ENCODE results near the gene TPBGL.

DNA sequence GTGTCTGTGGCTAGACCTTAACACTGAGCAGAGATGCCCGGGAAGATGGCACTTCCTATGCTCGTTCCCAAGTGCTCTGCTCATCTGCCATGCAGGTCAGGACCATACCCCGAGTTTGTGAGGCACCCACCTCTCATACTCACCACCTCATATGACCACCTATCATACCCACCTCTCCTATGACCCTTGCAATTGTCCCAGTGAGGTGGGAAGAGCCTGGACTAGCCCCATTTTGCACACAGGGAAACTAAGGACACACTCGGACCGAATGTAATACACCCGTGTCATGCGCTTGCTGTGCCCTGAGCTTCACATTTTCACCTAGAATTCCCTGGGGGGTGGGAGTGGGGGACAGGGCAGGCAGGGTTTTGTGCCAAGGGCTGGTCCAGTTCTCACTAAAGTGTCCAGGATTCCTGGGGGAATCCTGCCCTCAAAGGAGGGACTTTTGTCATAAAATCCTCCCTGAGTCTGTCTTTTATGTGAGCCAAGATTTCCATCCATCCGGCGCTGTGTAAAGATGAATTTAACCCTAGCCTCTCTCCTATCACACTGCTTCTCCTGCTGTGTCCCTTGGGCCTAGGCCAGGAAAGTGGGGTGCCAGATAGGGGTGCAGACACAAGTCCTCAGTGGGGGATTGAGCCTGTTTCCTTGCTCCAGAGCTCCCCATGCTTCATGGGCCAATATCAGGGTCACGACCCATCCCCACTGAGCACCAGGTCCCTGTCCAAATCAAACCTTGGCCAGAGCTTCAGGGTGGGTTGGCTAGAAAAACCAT, 20.0 kb downstream of the TPBGL start:
- no peak for TF ChIP-seq FOXA1 (IDR thresholded peaks at IDR 0.05)
- TF ChIP-seq FOXM1 (IDR thresholded peaks at IDR 0.05; ENCODE audit: borderline replicate concordance): no peak
- no peak for TF ChIP-seq ELF4 (IDR thresholded peaks at IDR 0.05)
- no peak for TF ChIP-seq SP1 (IDR thresholded peaks at IDR 0.05)
- no peak for TF ChIP-seq ZNF384 (IDR thresholded peaks at IDR 0.05)
- no peak for TF ChIP-seq FOXK2 (IDR thresholded peaks at IDR 0.05)
- TF ChIP-seq LEF1 (IDR thresholded peaks at IDR 0.05; ENCODE audit: borderline replicate concordance): no peak
- no peak for TF ChIP-seq NFRKB (IDR thresholded peaks at IDR 0.05)
- TF ChIP-seq SUZ12 (IDR thresholded peaks at IDR 0.05): no peak
- TF ChIP-seq, protein P1, sequence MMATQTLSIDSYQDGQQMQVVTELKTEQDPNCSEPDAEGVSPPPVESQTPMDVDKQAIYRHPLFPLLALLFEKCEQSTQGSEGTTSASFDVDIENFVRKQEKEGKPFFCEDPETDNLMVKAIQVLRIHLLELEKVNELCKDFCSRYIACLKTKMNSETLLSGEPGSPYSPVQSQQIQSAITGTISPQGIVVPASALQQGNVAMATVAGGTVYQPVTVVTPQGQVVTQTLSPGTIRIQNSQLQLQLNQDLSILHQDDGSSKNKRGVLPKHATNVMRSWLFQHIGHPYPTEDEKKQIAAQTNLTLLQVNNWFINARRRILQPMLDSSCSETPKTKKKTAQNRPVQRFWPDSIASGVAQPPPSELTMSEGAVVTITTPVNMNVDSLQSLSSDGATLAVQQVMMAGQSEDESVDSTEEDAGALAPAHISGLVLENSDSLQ (IDR thresholded peaks at IDR 0.05): no peak
- no peak for TF ChIP-seq ARNT (IDR thresholded peaks at IDR 0.05)
- TF ChIP-seq CTBP1 (IDR thresholded peaks at IDR 0.05; ENCODE audit: borderline replicate concordance): no peak
- TF ChIP-seq TARDBP (IDR thresholded peaks at IDR 0.05): no peak

Measured in HEK293T (cell line).